Lung (tissue), 12 donors: Measurements from ENCODE around the gene UFL1. TPM values are rescaled to one million over a fixed set of nuclear protein-coding genes. Genes with fewer than 3 reads are reported as not detected.

Experiments used
- ATAC-seq: fragments of 200-7000 bp; cut with Tn5 transposase; one replicate; pipeline ENCODE4 v1.9.1; 2020; ENCODE audit warnings: moderate number of reproducible peaks; ENCODE audit not compliant: insufficient read depth, low FRiP score
- DNase-seq, 3 donors: peaks; one replicate each; pipeline ENCODE4 v3.0.0-alpha.2; 2013 to 2017
- H3K27ac ChIP-seq, 2 donors: one replicate each; pipeline ENCODE4 v1.5.1; 2013; ENCODE audit warnings: mild to moderate bottlenecking in 2 of 2, moderate library complexity in 2 of 2, control low read depth in 1 of 2, inconsistent platforms in 1 of 2, low read depth in 1 of 2, low read length in 1 of 2
- H3K27me3 ChIP-seq, 3 donors: one replicate each; pipeline ENCODE4 v1.5.1; 2013; ENCODE audit warnings: low read length in 2 of 3; ENCODE audit not compliant: control insufficient read depth in 3 of 3, insufficient read depth in 3 of 3
- H3K36me3 ChIP-seq, 4 donors: one replicate each; pipeline ENCODE4 v1.5.1; 2013; ENCODE audit warnings: low read length in 4 of 4, mild to moderate bottlenecking in 1 of 4, moderate library complexity in 1 of 4; ENCODE audit not compliant: control insufficient read depth in 4 of 4, insufficient read depth in 4 of 4
- H3K4me1 ChIP-seq, 5 donors: one replicate each; pipeline ENCODE4 v1.5.1; 2013; ENCODE audit warnings: low read length in 5 of 5, mild to moderate bottlenecking in 2 of 5, moderate library complexity in 1 of 5; ENCODE audit not compliant: control insufficient read depth in 5 of 5, insufficient read depth in 5 of 5
- H3K4me3 ChIP-seq: one replicate; pipeline ENCODE4 v1.5.1; 2013; ENCODE audit warnings: mild to moderate bottlenecking, control low read depth, moderate library complexity
- H3K9ac ChIP-seq, 2 donors: one replicate each; pipeline ENCODE4 v1.5.1; 2013; ENCODE audit warnings: low read length in 2 of 2, control low read depth in 1 of 2; ENCODE audit not compliant: insufficient read depth in 1 of 2
- H3K9me3 ChIP-seq, 4 donors: one replicate each; pipeline ENCODE4 v1.5.1; 2013; ENCODE audit warnings: low read length in 3 of 4, mild to moderate bottlenecking in 1 of 4, moderate library complexity in 1 of 4; ENCODE audit not compliant: control insufficient read depth in 4 of 4, insufficient read depth in 3 of 4
- WGBS, 2 donors: extraction: QIAGEN DNeasy Blood & Tissue Kit; methylation state at CpG; one replicate each; pipeline ENCODE4 v1.1.7; 2013; 5-methylcytosine and 5-hydroxymethylcytosine counted together
- polyA plus RNA-seq, 2 donors: library from polyadenylated mRNA; stranded (reverse); fragments of 200-250 nt; gene quantifications; one replicate each; pipeline ENCODE4 v1.2.1, GENCODE V29; 2013
- total RNA-seq, 2 donors: library from RNA; depleted of rRNA in 1 of 2; stranded (reverse); fragments of >200 nt in 1 of 2; gene quantifications; one replicate each; pipeline ENCODE4 v1.2.1, GENCODE V29; 2014 to 2021
- TF ChIP-seq, protein P1 (sequence below): IDR thresholded peaks from 2 replicates; pipeline ENCODE4 v1.5.1; 2012; ENCODE audit warnings: mild to moderate bottlenecking; ENCODE audit errors: control extremely low read depth, extremely low read depth
- donor health status: control.
- donor health status: control.
- donor health status: Bipolar disorder and iron deficiency.
- donor health status: healthy.
- donor health status: DM: yes; HTN: yes; CAD: no.

UFL1 gene
- total and polyA plus RNA-seq, 4 donors = 12.7 to 33.7 (median 18.0) TPM

DNA sequence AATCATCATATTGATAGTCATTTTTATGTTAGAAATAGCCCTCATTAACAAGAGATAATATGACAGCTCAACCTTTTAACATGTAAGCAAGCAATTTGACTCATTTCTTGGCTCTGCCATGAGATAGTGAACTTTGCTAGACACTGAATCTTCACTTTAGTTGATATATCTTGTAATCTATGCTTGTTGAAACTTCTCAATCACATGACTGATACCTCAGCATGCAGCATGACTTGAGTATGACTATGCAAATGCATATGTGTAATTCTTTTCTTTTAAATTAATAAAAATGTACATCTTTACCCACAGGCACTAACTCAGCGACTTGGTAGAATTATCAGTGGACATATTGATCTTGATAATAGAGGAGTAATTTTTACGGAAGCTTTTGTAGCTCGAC lies 6.6 kb downstream of the UFL1 start:
- peaks cover 0 to 4% (median 0%) of the 10 kb centered on the region in 5 donors for H3K4me1 ChIP-seq
- TF ChIP-seq, protein P1, sequence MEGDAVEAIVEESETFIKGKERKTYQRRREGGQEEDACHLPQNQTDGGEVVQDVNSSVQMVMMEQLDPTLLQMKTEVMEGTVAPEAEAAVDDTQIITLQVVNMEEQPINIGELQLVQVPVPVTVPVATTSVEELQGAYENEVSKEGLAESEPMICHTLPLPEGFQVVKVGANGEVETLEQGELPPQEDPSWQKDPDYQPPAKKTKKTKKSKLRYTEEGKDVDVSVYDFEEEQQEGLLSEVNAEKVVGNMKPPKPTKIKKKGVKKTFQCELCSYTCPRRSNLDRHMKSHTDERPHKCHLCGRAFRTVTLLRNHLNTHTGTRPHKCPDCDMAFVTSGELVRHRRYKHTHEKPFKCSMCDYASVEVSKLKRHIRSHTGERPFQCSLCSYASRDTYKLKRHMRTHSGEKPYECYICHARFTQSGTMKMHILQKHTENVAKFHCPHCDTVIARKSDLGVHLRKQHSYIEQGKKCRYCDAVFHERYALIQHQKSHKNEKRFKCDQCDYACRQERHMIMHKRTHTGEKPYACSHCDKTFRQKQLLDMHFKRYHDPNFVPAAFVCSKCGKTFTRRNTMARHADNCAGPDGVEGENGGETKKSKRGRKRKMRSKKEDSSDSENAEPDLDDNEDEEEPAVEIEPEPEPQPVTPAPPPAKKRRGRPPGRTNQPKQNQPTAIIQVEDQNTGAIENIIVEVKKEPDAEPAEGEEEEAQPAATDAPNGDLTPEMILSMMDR = no peak
- no peaks in the 10 kb centered on the region for H3K9me3 ChIP-seq
- DNase-seq (no peak), ATAC-seq (no peak)
- H3K27me3 ChIP-seq = no peaks in the 10 kb centered on the region
- H3K9ac ChIP-seq = no peak overlapping the region
- peaks cover 6 to 54% (median 29%) of the 10 kb centered on the region in 4 donors for H3K36me3 ChIP-seq
- no peak overlapping the region for H3K27ac ChIP-seq
- WGBS, 2 donors = 96 to 97% methylated on average over 3 of the region's 3 CpGs
- H3K4me3 ChIP-seq = no peak overlapping the region

DNA sequence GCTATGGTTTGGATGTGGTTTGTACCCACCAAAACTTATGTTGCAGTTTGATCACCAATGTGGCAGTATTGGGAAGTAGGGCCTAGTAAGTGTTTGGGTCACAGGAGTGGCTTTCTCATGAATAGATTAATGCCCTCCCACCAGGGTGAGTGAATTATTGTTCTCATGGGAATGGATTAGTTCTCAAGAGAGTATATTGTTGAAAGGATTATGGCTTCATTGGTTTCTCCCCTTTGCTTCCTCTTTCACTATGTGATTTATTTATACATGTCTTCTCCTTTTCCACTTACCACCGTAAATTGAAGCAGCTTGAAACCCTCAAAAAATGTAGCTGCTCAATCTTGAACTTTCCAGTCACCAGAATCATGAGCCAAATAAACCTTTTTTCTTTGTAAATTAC lies 10.8 kb downstream of the UFL1 start:
- no peak for ATAC-seq
- H3K36me3 ChIP-seq = peaks cover 5 to 42% (median 27%) of the 10 kb centered on the region in 4 donors
- 48 to 60% methylated on average over 1 of the region's 1 CpG for WGBS, 2 donors
- peaks cover 0 to 1% (median 0%) of the 10 kb centered on the region in 5 donors for H3K4me1 ChIP-seq
- H3K9me3 ChIP-seq = no peaks in the 10 kb centered on the region
- no peaks in the 10 kb centered on the region for H3K27me3 ChIP-seq
- no peak overlapping the region for H3K27ac ChIP-seq
- H3K9ac ChIP-seq = no peak overlapping the region
- no peak for DNase-seq
- TF ChIP-seq, protein P1 = no peak
- no peak overlapping the region for H3K4me3 ChIP-seq

DNA sequence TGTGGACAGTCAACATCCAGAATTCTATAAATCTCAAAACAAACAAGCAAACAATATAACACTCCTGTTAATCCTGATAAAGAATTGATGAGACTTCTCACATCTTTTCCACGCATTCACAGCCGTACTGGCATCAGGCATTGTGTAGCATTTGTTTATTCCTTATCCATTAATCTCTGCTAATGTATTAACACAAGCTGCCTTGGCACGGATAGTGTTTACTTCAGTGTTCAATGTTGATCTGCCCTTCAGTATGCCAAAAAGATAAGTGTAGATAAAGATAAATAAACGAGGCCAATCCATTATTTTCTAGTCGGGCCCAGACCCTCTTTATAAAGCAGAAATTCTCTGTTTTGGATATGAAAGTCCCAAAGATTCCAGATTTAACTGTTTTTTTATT lies 16.1 kb downstream of the UFL1 start:
- ATAC-seq (no peak), DNase-seq (no peak)
- Histone ChIP-seq H3K4me3 (no peak overlapping the region), H3K9ac (no peak overlapping the region), H3K36me3 (peaks cover 2 to 31% (median 12%) of the 10 kb centered on the region in 4 donors), H3K27ac (no peak overlapping the region), H3K27me3 (no peaks in the 10 kb centered on the region), H3K4me1 (no peaks in the 10 kb centered on the region), H3K9me3 (no peaks in the 10 kb centered on the region)
- TF ChIP-seq, protein P1 = no peak
- 57 to 73% methylated on average over 5 of the region's 5 CpGs for WGBS, 2 donors

DNA sequence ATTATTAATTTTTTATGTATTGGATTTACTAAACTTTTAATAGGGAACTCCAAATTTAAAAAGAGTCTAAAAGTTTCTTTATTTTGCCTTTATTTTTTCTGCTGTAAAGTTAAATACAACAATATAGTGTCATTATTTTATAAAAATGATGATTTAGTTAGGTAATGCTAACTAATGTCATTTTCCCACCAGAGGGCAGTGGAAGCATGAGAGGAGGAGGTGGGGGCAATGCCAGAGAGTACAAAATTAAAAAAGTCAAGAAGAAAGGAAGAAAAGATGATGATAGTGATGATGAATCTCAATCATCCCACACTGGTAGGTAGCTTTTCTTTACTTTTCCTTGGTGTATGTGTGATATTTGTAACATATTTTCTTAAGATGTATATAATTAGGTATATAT lies 21.1 kb downstream of the UFL1 start:
- H3K9me3 ChIP-seq = no peaks in the 10 kb centered on the region
- H3K27me3 ChIP-seq = no peaks in the 10 kb centered on the region
- no peaks in the 10 kb centered on the region for H3K4me1 ChIP-seq
- ATAC-seq (no peak), DNase-seq (peak in 1 of 3 donors; percentile 11)
- H3K36me3 ChIP-seq = peaks cover 2 to 47% (median 21%) of the 10 kb centered on the region in 4 donors
- TF ChIP-seq, protein P1 = no peak
- no peak overlapping the region for H3K27ac ChIP-seq
- H3K4me3 ChIP-seq = no peak overlapping the region
- H3K9ac ChIP-seq = no peak overlapping the region
